ENCODE results near the gene SNX22. TPM values are rescaled to one million over a fixed set of nuclear protein-coding genes. Genes with fewer than 3 reads are reported as not detected.

The SNX22 gene
- total and polyA plus RNA-seq, 12 donors: 0.66 to 10.0 (median 1.6) TPM

- no peak for ATAC-seq
- H3K4me1 ChIP-seq: peaks cover 0 to 6% (median 0%) of the 10 kb centered on the region in 9 donors
- H3K4me3 ChIP-seq: no peak overlapping the region
- H3K27ac ChIP-seq: no peak overlapping the region
- intact Hi-C loops (cut with DNase I): no loop called here
- peaks cover 0 to 91% (median 7%) of the 10 kb centered on the region in 9 donors for H3K36me3 ChIP-seq
- WGBS, 2 donors: 81 to 82% methylated on average over 4 of the region's 4 CpGs
- no peak for DNase-seq
- no peaks in the 10 kb centered on the region for H3K9me3 ChIP-seq
- H3K27me3 ChIP-seq: no peaks in the 10 kb centered on the region
- no peak for TF ChIP-seq CTCF (IDR thresholded peaks at IDR 0.05)
Measured at GRCh38 chr15:64182859-64183370, 31.4 kb downstream of the SNX22 start.

- ATAC-seq: no peak
- no peak for TF ChIP-seq CTCF (IDR thresholded peaks at IDR 0.05)
- intact Hi-C loops (cut with DNase I): no loop called here
- 93 to 95% methylated on average over 9 of the region's 9 CpGs for WGBS, 2 donors
- Histone ChIP-seq H3K36me3 (peaks cover 0 to 82% (median 4%) of the 10 kb centered on the region in 9 donors), H3K4me1 (peaks cover 0 to 6% (median 0%) of the 10 kb centered on the region in 9 donors), H3K9me3 (no peaks in the 10 kb centered on the region), H3K27ac (no peak overlapping the region), H3K27me3 (no peaks in the 10 kb centered on the region), H3K4me3 (no peak overlapping the region)
- no peak for DNase-seq
Measured at GRCh38 chr15:64185146-64185911, 33.8 kb downstream of the SNX22 start.

DNA sequence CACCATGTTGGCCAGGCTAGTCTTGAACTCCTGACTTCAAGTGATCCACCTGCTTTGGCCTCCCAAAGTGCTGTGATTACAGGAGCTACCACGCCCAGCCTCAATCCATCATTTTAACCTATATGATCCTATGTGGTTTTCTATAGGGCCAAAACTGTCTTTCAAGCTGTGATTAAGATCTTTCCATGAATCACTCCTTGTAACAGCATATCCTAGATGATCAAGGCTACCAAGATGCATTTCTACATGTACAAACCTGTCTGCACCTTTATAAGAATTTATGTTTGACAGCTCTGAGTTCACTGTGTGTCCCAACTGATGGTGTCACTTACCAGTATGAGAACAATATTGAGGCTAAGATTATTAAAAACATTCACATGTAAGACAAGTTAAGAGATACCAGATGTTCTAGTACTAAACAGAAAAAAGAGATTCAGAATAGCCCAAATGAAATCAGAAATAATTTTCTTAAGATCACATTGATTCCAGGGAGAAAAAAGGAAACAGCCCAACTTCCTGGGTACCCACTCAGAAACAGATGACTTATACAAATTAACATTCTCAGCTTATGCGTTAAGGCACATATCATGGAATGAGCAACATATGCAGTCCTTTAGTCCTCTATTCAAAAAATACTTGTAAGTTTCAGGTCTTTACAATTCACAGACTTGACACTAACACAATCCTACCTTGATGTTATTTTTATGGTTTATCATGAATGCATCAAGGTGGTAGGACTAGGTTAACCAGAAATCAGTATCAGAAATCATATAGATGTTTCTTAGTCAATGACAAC lies 36.1 kb downstream of the SNX22 start:
- H3K36me3 ChIP-seq: peaks cover 0 to 76% (median 0%) of the 10 kb centered on the region in 9 donors

More for the DNA sequence above, 36.1 kb downstream of the SNX22 start:
- WGBS, 2 donors: 93% methylated on average over 2 of the region's 2 CpGs
- no peaks in the 10 kb centered on the region for H3K9me3 ChIP-seq
- no peak for DNase-seq
- no peaks in the 10 kb centered on the region for H3K27me3 ChIP-seq
- intact Hi-C loops (cut with DNase I): no loop called here
- no peak overlapping the region for H3K27ac ChIP-seq
- H3K4me3 ChIP-seq: no peak overlapping the region
- H3K4me1 ChIP-seq: no peaks in the 10 kb centered on the region
- TF ChIP-seq CTCF (IDR thresholded peaks at IDR 0.05): no peak
- ATAC-seq: no peak
